Breast epithelium (tissue), 3 donors: ENCODE data around the gene PAQR6.

Experiments used
- CTCF ChIP-seq, 3 donors: fragments of 450-650 bp; IDR thresholded peaks; one replicate each; pipeline ENCODE4 v1.5.1; 2016 to 2017; ENCODE audit warnings: antibody characterized with exemption in 3 of 3, mild to moderate bottlenecking in 3 of 3, moderate library complexity in 3 of 3
- POLR2A ChIP-seq: fragments of 450-650 bp; IDR thresholded peaks from one replicate; pipeline ENCODE4 v1.6.1; 2016; ENCODE audit warnings: antibody characterized with exemption, mild to moderate bottlenecking, moderate library complexity

- TF ChIP-seq CTCF (IDR thresholded peaks at IDR 0.05) (no peak), POLR2A (no peak)
Measured at GRCh38 chr1:156230473-156230837, 17.4 kb downstream of the PAQR6 start.
